H1 (cell line): ENCODE data around the gene RPL31.

ENCODE experiments used
- CTCF ChIP-seq, 3 experiments: IDR thresholded peaks; 1 replicate in 2 of 3; 2 replicates in 1 of 3; pipeline versions ENCODE4 v1.5.1 to v1.6.1; 2011; ENCODE audit warnings: low read length in 3 of 3, mild to moderate bottlenecking in 3 of 3, inconsistent platforms in 2 of 3, low read depth in 1 of 3, moderate library complexity in 1 of 3; ENCODE audit not compliant: insufficient read depth in 1 of 3; ENCODE audit errors: control extremely low read depth in 1 of 3
- EP300 ChIP-seq, 2 experiments: IDR thresholded peaks; 1 replicate in 1 of 2; 2 replicates in 1 of 2; pipeline ENCODE4 v1.6.1; 2011 to 2012; ENCODE audit warnings: low read depth in 2 of 2, low read length in 2 of 2, mild to moderate bottlenecking in 2 of 2, borderline replicate concordance in 1 of 2, inconsistent platforms in 1 of 2, moderate library complexity in 1 of 2
- EZH2 ChIP-seq: fragments of 200-600 bp; sonication (generic); IDR thresholded peaks from 2 replicates; pipeline ENCODE4 v1.7.1; 2012; ENCODE audit warnings: low read depth, mild to moderate bottlenecking, moderate library complexity, low read length, inconsistent platforms; ENCODE audit not compliant: severe bottlenecking
- JUND ChIP-seq: IDR thresholded peaks from 2 replicates; pipeline ENCODE4 v1.6.1; 2011; ENCODE audit warnings: mild to moderate bottlenecking, improper control_type of control experiment, low read length
- SIN3A ChIP-seq, 2 experiments: IDR thresholded peaks in 1 of 2; conservative IDR thresholded peaks in 1 of 2; 2 replicates each; pipeline ENCODE4 v1.6.1; 2011 to 2012; ENCODE audit warnings: low read length in 2 of 2, improper control_type of control experiment in 1 of 2, low read depth in 1 of 2, mild to moderate bottlenecking in 1 of 2
- YY1 ChIP-seq: IDR thresholded peaks from 2 replicates; pipeline ENCODE4 v1.6.1; 2011; ENCODE audit warnings: low read depth, mild to moderate bottlenecking, low read length
- TF ChIP-seq, protein P1 (sequence below): IDR thresholded peaks from 2 replicates; pipeline ENCODE4 v1.6.1; 2011; ENCODE audit warnings: low read depth, mild to moderate bottlenecking, low read length; ENCODE audit not compliant: insufficient read depth

DNA sequence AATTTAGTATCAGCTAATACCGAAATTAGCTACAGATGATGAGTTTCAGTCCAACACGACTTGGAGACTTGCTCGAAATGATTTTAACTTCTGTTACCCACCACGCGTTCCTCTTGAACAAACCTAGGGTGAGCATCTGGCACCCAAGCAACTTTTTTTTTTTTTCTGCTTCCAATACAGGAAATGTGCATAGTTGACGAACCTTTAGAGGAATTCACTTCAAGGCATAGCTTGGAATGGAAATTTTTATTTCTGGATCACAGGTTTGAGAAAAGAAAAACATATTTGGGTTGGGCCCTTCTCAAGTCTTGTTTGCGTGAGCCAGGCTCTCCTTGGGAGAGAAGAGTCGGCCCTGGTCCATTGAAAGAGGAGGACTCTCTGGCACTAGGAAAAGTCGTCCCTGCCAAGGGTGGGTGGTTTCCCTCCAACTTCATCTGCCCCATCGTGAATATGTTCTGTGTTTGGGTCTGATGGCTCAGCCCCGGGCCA lies 37.4 kb upstream of the RPL31 start:
- TF ChIP-seq SIN3A (conservative IDR thresholded peaks at IDR 0.05 in 1 of 2, IDR thresholded peaks at IDR 0.05 in 1 of 2; ENCODE audit: low read depth in 1 of 2, low read length in 2 of 2) (no peak), CTCF (IDR thresholded peaks at IDR 0.05; ENCODE audit: control extremely low read depth in 1 of 3, insufficient read depth in 1 of 3, low read depth in 1 of 3, low read length in 3 of 3) (no peak), EZH2 (no peak), JUND (no peak), YY1 (no peak), EP300 (IDR thresholded peaks at IDR 0.05; ENCODE audit: borderline replicate concordance in 1 of 2, low read depth in 2 of 2, low read length in 2 of 2) (no peak)
- TF ChIP-seq, protein P1, sequence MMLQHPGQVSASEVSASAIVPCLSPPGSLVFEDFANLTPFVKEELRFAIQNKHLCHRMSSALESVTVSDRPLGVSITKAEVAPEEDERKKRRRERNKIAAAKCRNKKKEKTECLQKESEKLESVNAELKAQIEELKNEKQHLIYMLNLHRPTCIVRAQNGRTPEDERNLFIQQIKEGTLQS, result no peak
